ENCODE data around the gene ANKRD13B. TPM values are rescaled to one million over a fixed set of nuclear protein-coding genes. Genes with fewer than 3 reads are reported as not detected.

The ANKRD13B gene
- total and polyA plus RNA-seq, 2 of the 13 experiments (the other 11 are each of a cell fraction or from before 2014, with no cell fraction given): 1.7 to 1.8 TPM

DNA sequence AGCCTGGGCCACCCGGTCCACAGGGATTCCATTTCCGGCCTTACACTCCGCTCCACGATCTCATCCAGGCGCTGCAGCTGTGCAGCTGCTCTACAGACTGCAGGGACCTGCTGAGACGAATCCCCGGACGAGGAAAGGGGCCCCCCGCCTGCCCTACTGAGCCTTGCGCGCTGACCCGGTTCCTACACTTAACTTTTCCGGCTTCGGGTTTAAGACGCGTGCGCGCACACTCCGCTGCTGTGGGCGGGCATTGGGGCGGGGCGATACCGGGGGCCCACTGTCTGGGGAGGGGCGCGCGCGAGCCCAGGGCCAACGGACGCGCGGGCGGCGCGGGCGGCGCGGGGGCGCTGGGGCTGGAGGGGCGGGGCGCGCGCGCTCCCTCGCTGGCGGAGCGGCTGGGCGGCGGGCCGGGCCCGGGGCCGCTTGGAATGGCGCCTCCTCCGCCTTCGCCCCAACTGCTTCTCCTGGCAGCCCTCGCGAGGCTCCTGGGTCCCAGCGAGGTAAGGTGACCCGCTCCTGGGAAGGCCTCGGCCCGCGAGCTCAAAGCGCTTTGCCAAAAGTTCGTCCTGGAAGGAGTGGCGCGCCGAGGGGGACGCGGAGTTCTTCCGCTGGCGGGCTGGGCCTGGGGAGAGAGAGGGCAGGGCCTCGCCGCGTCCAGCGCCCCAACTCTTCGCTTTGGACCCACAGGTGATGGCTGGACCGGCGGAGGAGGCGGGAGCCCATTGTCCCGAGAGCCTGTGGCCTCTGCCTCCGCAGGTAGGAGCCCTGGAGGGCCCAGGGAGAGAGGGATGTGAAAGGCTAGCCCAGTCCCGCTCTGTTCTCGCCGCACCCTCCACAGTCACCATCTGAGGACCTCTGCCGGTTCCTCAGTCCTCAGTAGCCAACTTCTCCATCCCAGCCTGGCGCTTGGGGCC is 24.3 kb upstream of the ANKRD13B start, which contains the start of gene TP53I13 (continued):
- TF ChIP-seq, protein P1, sequence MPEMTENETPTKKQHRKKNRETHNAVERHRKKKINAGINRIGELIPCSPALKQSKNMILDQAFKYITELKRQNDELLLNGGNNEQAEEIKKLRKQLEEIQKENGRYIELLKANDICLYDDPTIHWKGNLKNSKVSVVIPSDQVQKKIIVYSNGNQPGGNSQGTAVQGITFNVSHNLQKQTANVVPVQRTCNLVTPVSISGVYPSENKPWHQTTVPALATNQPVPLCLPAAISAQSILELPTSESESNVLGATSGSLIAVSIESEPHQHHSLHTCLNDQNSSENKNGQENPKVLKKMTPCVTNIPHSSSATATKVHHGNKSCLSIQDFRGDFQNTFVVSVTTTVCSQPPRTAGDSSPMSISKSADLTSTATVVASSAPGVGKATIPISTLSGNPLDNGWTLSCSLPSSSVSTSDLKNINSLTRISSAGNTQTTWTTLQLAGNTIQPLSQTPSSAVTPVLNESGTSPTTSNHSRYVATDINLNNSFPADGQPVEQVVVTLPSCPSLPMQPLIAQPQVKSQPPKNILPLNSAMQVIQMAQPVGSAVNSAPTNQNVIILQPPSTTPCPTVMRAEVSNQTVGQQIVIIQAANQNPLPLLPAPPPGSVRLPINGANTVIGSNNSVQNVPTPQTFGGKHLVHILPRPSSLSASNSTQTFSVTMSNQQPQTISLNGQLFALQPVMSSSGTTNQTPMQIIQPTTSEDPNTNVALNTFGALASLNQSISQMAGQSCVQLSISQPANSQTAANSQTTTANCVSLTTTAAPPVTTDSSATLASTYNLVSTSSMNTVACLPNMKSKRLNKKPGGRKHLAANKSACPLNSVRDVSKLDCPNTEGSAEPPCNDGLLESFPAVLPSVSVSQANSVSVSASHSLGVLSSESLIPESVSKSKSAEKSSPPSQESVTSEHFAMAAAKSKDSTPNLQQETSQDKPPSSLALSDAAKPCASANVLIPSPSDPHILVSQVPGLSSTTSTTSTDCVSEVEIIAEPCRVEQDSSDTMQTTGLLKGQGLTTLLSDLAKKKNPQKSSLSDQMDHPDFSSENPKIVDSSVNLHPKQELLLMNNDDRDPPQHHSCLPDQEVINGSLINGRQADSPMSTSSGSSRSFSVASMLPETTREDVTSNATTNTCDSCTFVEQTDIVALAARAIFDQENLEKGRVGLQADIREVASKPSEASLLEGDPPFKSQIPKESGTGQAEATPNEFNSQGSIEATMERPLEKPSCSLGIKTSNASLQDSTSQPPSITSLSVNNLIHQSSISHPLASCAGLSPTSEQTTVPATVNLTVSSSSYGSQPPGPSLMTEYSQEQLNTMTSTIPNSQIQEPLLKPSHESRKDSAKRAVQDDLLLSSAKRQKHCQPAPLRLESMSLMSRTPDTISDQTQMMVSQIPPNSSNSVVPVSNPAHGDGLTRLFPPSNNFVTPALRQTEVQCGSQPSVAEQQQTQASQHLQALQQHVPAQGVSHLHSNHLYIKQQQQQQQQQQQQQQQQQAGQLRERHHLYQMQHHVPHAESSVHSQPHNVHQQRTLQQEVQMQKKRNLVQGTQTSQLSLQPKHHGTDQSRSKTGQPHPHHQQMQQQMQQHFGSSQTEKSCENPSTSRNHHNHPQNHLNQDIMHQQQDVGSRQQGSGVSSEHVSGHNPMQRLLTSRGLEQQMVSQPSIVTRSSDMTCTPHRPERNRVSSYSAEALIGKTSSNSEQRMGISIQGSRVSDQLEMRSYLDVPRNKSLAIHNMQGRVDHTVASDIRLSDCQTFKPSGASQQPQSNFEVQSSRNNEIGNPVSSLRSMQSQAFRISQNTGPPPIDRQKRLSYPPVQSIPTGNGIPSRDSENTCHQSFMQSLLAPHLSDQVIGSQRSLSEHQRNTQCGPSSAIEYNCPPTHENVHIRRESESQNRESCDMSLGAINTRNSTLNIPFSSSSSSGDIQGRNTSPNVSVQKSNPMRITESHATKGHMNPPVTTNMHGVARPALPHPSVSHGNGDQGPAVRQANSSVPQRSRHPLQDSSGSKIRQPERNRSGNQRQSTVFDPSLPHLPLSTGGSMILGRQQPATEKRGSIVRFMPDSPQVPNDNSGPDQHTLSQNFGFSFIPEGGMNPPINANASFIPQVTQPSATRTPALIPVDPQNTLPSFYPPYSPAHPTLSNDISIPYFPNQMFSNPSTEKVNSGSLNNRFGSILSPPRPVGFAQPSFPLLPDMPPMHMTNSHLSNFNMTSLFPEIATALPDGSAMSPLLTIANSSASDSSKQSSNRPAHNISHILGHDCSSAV (CRISPR knock-in tag; IDR thresholded peaks at IDR 0.05; ENCODE audit: borderline replicate concordance): no peak
- TF ChIP-seq POLR2AphosphoS5 (IDR thresholded peaks at IDR 0.05; ENCODE audit: low read depth, low read length) (peak; percentile 64), MAZ (IDR thresholded peaks at IDR 0.05; ENCODE audit: borderline replicate concordance, low read depth, low read length) (no peak), MAZ (CRISPR knock-in tag; IDR thresholded peaks at IDR 0.05; ENCODE audit: low read depth) (peak; percentile 49; the same call in 1 of the 2 replicates), TBX3 (IDR thresholded peaks at IDR 0.05; ENCODE audit: borderline replicate concordance) (no peak), ZNF496 (CRISPR knock-in tag; IDR thresholded peaks at IDR 0.05; ENCODE audit: insufficient replicate concordance) (no peak), TCF7L2 (IDR thresholded peaks at IDR 0.05; ENCODE audit: low read depth, low read length) (no peak), ZBTB3 (CRISPR knock-in tag; IDR thresholded peaks at IDR 0.05; ENCODE audit: borderline replicate concordance, low read depth) (no peak), ZNF562 (CRISPR knock-in tag; IDR thresholded peaks at IDR 0.05; ENCODE audit: borderline replicate concordance) (no peak), POLR2AphosphoS2 (IDR thresholded peaks at IDR 0.05; ENCODE audit: low read depth, low read length) (no peak), BCL6 (CRISPR knock-in tag; IDR thresholded peaks at IDR 0.05) (no peak; the same call in 1 of the 2 replicates)
- TF ChIP-seq, protein P2, sequence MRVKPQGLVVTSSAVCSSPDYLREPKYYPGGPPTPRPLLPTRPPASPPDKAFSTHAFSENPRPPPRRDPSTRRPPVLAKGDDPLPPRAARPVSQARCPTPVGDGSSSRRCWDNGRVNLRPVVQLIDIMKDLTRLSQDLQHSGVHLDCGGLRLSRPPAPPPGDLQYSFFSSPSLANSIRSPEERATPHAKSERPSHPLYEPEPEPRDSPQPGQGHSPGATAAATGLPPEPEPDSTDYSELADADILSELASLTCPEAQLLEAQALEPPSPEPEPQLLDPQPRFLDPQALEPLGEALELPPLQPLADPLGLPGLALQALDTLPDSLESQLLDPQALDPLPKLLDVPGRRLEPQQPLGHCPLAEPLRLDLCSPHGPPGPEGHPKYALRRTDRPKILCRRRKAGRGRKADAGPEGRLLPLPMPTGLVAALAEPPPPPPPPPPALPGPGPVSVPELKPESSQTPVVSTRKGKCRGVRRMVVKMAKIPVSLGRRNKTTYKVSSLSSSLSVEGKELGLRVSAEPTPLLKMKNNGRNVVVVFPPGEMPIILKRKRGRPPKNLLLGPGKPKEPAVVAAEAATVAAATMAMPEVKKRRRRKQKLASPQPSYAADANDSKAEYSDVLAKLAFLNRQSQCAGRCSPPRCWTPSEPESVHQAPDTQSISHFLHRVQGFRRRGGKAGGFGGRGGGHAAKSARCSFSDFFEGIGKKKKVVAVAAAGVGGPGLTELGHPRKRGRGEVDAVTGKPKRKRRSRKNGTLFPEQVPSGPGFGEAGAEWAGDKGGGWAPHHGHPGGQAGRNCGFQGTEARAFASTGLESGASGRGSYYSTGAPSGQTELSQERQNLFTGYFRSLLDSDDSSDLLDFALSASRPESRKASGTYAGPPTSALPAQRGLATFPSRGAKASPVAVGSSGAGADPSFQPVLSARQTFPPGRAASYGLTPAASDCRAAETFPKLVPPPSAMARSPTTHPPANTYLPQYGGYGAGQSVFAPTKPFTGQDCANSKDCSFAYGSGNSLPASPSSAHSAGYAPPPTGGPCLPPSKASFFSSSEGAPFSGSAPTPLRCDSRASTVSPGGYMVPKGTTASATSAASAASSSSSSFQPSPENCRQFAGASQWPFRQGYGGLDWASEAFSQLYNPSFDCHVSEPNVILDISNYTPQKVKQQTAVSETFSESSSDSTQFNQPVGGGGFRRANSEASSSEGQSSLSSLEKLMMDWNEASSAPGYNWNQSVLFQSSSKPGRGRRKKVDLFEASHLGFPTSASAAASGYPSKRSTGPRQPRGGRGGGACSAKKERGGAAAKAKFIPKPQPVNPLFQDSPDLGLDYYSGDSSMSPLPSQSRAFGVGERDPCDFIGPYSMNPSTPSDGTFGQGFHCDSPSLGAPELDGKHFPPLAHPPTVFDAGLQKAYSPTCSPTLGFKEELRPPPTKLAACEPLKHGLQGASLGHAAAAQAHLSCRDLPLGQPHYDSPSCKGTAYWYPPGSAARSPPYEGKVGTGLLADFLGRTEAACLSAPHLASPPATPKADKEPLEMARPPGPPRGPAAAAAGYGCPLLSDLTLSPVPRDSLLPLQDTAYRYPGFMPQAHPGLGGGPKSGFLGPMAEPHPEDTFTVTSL (CRISPR knock-in tag; IDR thresholded peaks at IDR 0.05; ENCODE audit: borderline replicate concordance): no peak
- TF ChIP-seq, protein P3, sequence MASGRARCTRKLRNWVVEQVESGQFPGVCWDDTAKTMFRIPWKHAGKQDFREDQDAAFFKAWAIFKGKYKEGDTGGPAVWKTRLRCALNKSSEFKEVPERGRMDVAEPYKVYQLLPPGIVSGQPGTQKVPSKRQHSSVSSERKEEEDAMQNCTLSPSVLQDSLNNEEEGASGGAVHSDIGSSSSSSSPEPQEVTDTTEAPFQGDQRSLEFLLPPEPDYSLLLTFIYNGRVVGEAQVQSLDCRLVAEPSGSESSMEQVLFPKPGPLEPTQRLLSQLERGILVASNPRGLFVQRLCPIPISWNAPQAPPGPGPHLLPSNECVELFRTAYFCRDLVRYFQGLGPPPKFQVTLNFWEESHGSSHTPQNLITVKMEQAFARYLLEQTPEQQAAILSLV (CRISPR knock-in tag; IDR thresholded peaks at IDR 0.05; ENCODE audit: borderline replicate concordance): peak; percentile 42; the same call in 1 of the 2 replicates

All from HepG2 (cell line).